ENCODE results near the gene RABGAP1L.
"Not testable (repeated sequence)": the region's sequence is repeated elsewhere in the genome, so short reads cannot be mapped to it uniquely, and the experiment has no call there.

Gene RABGAP1L

DNA sequence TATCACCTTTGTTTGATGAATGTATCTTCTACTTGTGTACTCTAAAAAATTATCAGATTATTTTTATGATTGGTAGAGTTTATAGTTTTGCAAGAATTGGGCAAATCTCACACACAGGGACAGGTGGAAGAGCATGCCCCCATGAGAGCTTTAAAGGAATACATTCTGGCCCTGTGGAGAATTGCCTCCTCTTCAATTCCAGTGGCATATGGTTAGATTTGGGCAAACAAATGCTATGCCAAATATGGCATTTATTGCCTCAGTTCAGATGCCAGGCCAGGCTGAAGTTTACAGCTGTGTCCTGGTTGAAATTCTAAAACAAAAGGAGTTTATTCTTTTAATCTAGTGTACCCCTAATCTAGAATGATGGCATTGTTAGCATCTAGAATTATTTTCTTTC lies 678.1 kb downstream of the RABGAP1L start:
- no peak for DNase-seq (ENCODE audit: low spot score)
- in situ Hi-C loops (cut with MboI; ENCODE audit: low sequenced_read_pairs, unreplicated experiment): no loop called here
- no peak for TF ChIP-seq CTCF (IDR thresholded peaks at IDR 0.05; ENCODE audit: borderline replicate concordance, control extremely low read depth, extremely low read depth, insufficient read depth, missing control alignments)

DNA sequence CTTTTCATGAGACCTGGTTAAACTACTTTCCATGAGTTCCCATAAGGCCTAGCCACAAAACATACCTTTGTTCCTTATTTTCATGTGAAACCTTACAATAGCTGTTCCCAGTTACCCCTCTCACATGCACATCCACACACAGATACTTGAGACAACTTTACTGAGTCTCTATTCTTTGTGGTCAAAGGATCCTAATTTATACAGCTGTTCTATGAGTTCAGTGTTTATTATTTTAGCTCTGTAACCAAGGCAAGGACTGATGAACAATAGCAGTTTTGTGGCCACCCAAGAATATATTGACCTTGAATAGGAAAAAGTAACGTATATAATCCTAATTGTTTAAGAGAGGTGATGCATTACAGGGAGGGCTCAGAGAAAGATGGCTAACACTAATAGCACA lies 679.9 kb downstream of the RABGAP1L start:
- TF ChIP-seq CTCF (IDR thresholded peaks at IDR 0.05; ENCODE audit: borderline replicate concordance, control extremely low read depth, extremely low read depth, insufficient read depth, missing control alignments): no peak
- no peak for DNase-seq (ENCODE audit: low spot score)
- in situ Hi-C loops (cut with MboI; ENCODE audit: low sequenced_read_pairs, unreplicated experiment): no loop called here

GRCh38 chr1:174841747-174842146 lies 682.4 kb downstream of the RABGAP1L start:
- in situ Hi-C loops (cut with MboI; ENCODE audit: low sequenced_read_pairs, unreplicated experiment): no loop called here
- peak; percentile 34 for DNase-seq (ENCODE audit: low spot score)
- no peak for TF ChIP-seq CTCF (IDR thresholded peaks at IDR 0.05; ENCODE audit: borderline replicate concordance, control extremely low read depth, extremely low read depth, insufficient read depth, missing control alignments)

DNA sequence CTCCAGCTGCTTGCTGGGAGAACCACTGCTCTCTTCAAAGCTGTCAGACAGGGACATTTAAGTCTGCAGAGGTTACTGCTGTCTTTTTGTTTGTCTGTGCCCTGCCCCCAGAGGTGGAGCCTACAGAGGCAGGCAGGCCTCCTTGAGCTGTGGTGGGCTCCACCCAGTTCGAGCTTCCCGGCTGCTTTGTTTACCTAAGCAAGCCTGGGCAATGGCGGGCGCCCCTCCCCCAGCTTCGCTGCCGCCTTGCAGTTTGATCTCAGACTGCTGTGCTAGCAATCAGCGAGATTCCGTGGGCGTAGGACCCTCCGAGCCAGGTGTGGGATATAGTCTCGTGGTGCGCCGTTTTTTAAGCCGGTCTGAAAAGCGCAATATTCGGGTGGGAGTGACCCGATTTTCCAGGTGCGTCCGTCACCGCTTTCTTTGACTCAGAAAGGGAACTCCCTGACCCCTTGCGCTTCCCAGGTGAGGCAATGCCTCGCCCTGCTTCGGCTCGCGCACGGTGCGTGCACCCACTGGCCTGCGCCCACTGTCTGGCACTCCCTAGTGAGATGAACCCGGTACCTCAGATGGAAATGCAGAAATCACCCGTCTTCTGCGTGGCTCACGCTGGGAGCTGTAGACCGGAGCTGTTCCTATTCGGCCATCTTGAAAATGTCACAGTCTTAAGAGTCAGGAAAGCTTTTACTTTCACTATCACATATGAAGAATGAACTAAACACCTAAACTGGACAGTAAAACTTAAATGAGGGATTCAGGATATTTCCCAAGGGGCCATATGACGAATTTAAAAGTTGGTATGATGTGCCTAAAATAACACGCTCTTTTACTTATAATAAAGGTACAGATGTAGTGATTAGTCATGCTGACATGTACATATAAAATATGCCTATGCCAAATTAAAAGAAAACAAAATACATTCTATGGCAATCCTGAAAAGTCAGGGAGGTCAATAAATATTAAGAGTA lies 689.6 kb downstream of the RABGAP1L start:
- in situ Hi-C loops (cut with MboI; ENCODE audit: low sequenced_read_pairs, unreplicated experiment); DNase-seq (ENCODE audit: low spot score): not testable (repeated sequence)

DNA sequence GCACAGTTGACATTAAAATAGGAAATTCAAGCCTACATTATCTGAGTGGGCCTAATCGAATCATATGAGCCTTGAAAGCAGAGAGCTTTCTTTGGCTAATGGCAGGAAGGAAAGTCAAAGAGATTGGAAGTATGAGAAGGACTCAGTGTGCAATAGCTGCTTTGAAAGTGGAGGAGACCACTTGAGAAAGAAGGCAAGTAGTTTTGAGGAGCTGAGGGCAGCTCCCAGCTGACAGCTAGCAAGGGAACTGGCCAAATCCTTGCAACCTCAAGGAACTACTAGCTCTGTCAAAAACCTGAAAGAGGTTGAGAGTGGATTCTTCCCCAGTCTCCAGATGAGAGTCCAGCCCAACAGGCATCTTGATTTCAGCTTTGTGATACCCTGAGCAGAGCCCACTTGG lies 691.4 kb downstream of the RABGAP1L start:
- no peak for DNase-seq (ENCODE audit: low spot score)
- no peak for TF ChIP-seq CTCF (IDR thresholded peaks at IDR 0.05; ENCODE audit: borderline replicate concordance, control extremely low read depth, extremely low read depth, insufficient read depth, missing control alignments)
- in situ Hi-C loops (cut with MboI; ENCODE audit: low sequenced_read_pairs, unreplicated experiment): no loop called here

GRCh38 chr1:174858301-174858700 lies 699.0 kb downstream of the RABGAP1L start:
- in situ Hi-C loops (cut with MboI; ENCODE audit: low sequenced_read_pairs, unreplicated experiment): no loop called here
- TF ChIP-seq CTCF (IDR thresholded peaks at IDR 0.05; ENCODE audit: borderline replicate concordance, control extremely low read depth, extremely low read depth, insufficient read depth, missing control alignments): no peak
- no peak for DNase-seq (ENCODE audit: low spot score)

DNA sequence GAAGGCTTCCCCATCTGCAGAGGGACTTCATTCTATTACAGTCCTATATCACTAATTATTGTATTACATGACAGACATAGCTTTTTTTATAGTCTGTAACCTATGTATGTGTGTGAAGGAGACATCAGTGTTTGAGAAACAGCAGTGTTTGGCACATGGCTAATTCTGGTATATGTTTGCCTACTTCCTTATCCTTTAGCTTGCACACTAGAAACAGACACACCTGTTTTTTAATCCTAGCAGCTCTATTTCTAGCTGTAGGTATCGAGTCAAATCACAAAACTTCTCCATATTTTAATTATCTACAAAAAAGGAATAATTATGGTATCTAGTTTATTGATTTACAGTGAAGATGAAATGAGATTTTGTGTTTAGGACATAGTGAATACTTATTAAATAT lies 711.0 kb downstream of the RABGAP1L start:
- no peak for DNase-seq (ENCODE audit: low spot score)
- no peak for TF ChIP-seq CTCF (IDR thresholded peaks at IDR 0.05; ENCODE audit: borderline replicate concordance, control extremely low read depth, extremely low read depth, insufficient read depth, missing control alignments)
- in situ Hi-C loops (cut with MboI; ENCODE audit: low sequenced_read_pairs, unreplicated experiment): no loop called here

All from GM13976 (cell line).